ENCODE measurements around the gene SHB. TPM values are rescaled to one million over a fixed set of nuclear protein-coding genes. Genes with fewer than 3 reads are reported as not detected.
A peak's percentile ranks its signal among the peaks of the same experiment; 100 is the strongest.

SHB gene
- polyA plus RNA-seq, 2 of the 4 experiments (the other 2 are of a cell fraction), result 15.4 to 22.0 TPM

- TF ChIP-seq, protein P1, sequence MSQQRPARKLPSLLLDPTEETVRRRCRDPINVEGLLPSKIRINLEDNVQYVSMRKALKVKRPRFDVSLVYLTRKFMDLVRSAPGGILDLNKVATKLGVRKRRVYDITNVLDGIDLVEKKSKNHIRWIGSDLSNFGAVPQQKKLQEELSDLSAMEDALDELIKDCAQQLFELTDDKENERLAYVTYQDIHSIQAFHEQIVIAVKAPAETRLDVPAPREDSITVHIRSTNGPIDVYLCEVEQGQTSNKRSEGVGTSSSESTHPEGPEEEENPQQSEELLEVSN (IDR thresholded peaks at IDR 0.05; ENCODE audit: borderline replicate concordance, low read depth), result no peak
Measured at GRCh38 chr9:38035873-38036272, 33.2 kb downstream of the SHB start (continued).

- DNase-seq (ENCODE audit: low read depth in 1 of 2, low spot score in 1 of 2) (no peak), FAIRE-seq (no peak), ATAC-seq (no peak)
- H3K4me1 ChIP-seq, result peaks cover 93% of the 10 kb centered on the region
- POLR2A ChIA-PET, result no interaction called here
- no peak overlapping the region for H3K4me2 ChIP-seq
- H3K9me3 ChIP-seq, result no peaks in the 10 kb centered on the region
- H3K4me3 ChIP-seq, result no peak overlapping the region
- TF ChIP-seq, protein P2, sequence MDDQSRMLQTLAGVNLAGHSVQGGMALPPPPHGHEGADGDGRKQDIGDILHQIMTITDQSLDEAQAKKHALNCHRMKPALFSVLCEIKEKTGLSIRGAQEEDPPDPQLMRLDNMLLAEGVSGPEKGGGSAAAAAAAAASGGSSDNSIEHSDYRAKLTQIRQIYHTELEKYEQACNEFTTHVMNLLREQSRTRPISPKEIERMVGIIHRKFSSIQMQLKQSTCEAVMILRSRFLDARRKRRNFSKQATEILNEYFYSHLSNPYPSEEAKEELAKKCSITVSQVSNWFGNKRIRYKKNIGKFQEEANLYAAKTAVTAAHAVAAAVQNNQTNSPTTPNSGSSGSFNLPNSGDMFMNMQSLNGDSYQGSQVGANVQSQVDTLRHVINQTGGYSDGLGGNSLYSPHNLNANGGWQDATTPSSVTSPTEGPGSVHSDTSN (IDR thresholded peaks at IDR 0.05), result no peak
- TF ChIP-seq NPAS2 (CRISPR knock-in tag; IDR thresholded peaks at IDR 0.05; ENCODE audit: borderline replicate concordance), result no peak
- TF ChIP-seq ESRRA (IDR thresholded peaks at IDR 0.05; ENCODE audit: borderline replicate concordance, low read length), result no peak
- TF ChIP-seq CHD2 (IDR thresholded peaks at IDR 0.05; ENCODE audit: low read length, partially characterized antibody), result no peak
- TF ChIP-seq FOSL2 (IDR thresholded peaks at IDR 0.05), result no peak
- TF ChIP-seq FOSL2 (CRISPR knock-in tag; IDR thresholded peaks at IDR 0.05), result no peak
- TF ChIP-seq MAZ (IDR thresholded peaks at IDR 0.05; ENCODE audit: borderline replicate concordance, low read depth, low read length), result no peak
- no peak for TF ChIP-seq HOXA7 (CRISPR knock-in tag; IDR thresholded peaks at IDR 0.05)
- TF ChIP-seq HOXB5 (CRISPR knock-in tag; IDR thresholded peaks at IDR 0.05), result no peak
- TF ChIP-seq EHF (CRISPR knock-in tag; IDR thresholded peaks at IDR 0.05), result no peak
- TF ChIP-seq TP53 (CRISPR knock-in tag; IDR thresholded peaks at IDR 0.05), result no peak
- 92% methylated on average over 8 of the region's 8 CpGs for WGBS (ENCODE audit: missing lambda C conversion rate)
- CTCF ChIA-PET, result interaction anchor here (1.0 to 9.1 kb wide), 3 partner anchors 10 to 35 kb away, joined by 4 to 73 read pairs (median 4); partner anchors contain the start of gene SHB
- peak overlapping the region; percentile 17 to 97; a peak in 5 of 6 replicates for H3K27ac ChIP-seq
Measured at GRCh38 chr9:38033941-38034340, 35.1 kb downstream of the SHB start.

- Histone ChIP-seq H3K4me1 (peaks cover 93% of the 10 kb centered on the region), H3K9me3 (no peaks in the 10 kb centered on the region), H3K4me3 (no peak overlapping the region), H3K4me2 (peak overlapping the region; percentile 37), H3K27ac (peak overlapping the region; percentile 42 to 97)
- 76% methylated on average over 13 of the region's 13 CpGs for WGBS (ENCODE audit: missing lambda C conversion rate)
- ChIA-PET CTCF (interaction anchor here (0.7 to 9.1 kb wide), 8 partner anchors 13 to 119 kb away, joined by 3 to 73 read pairs (median 4); partner anchors contain the start of gene SHB), POLR2A (no interaction called here)
- FAIRE-seq (no peak), ATAC-seq (no peak; a peak in 1 of 6 replicates), DNase-seq (ENCODE audit: low read depth in 1 of 2, low spot score in 1 of 2) (no peak)
- TF ChIP-seq MAFK (IDR thresholded peaks at IDR 0.05; ENCODE audit: partially characterized antibody), result peak; percentile 11
- TF ChIP-seq POLR2AphosphoS2 (conservative IDR thresholded peaks at IDR 0.05; ENCODE audit: low read length), result no peak
Measured at GRCh38 chr9:38032266-38033110, 36.5 kb downstream of the SHB start.

DNA sequence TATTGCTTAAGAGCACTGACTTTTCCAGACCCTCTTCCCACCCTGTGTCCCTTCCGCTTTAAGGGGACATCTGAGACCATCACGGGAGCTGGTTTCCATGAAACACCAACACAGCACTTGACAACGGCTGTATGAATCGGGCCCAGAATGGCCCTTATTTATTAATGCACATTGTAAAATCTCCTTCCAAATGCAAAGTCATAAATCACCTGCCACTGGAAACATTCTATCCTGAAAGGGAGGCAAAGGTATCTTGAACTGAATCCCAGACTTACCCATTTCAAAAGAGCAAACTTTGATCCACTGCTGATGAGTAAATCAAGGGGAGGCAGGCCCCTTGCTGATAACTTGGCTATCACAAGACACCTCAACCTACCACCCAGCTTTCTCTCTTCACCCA is 37.4 kb downstream of the SHB start:
- peak overlapping the region; percentile 42 to 97 for H3K27ac ChIP-seq
- no peak for ATAC-seq
- H3K9me3 ChIP-seq, result no peaks in the 10 kb centered on the region
- WGBS (ENCODE audit: missing lambda C conversion rate), result 64% methylated on average over 4 of the region's 4 CpGs
- H3K4me3 ChIP-seq, result no peak overlapping the region
- H3K4me2 ChIP-seq, result peak overlapping the region; percentile 37
- TF ChIP-seq RNF2 (IDR thresholded peaks at IDR 0.05; ENCODE audit: borderline replicate concordance, low read depth) (no peak), SMC3 (IDR thresholded peaks at IDR 0.05) (no peak), KDM5A (IDR thresholded peaks at IDR 0.05) (no peak)
- TF ChIP-seq, protein P1 (IDR thresholded peaks at IDR 0.05; ENCODE audit: borderline replicate concordance, low read depth), result no peak
- TF ChIP-seq, protein P2 (IDR thresholded peaks at IDR 0.05), result no peak
- TF ChIP-seq, protein P3, sequence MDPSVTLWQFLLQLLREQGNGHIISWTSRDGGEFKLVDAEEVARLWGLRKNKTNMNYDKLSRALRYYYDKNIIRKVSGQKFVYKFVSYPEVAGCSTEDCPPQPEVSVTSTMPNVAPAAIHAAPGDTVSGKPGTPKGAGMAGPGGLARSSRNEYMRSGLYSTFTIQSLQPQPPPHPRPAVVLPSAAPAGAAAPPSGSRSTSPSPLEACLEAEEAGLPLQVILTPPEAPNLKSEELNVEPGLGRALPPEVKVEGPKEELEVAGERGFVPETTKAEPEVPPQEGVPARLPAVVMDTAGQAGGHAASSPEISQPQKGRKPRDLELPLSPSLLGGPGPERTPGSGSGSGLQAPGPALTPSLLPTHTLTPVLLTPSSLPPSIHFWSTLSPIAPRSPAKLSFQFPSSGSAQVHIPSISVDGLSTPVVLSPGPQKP (IDR thresholded peaks at IDR 0.05; ENCODE audit: low read depth, low read length), result no peak
- FAIRE-seq, result no peak
- no peak for DNase-seq (ENCODE audit: low read depth in 1 of 2, low spot score in 1 of 2)
- CTCF ChIA-PET, result interaction anchor here (1.1 to 9.1 kb wide), 7 partner anchors 11 to 118 kb away, joined by 3 to 73 read pairs (median 4); partner anchors contain the start of gene SHB
- peaks cover 93% of the 10 kb centered on the region for H3K4me1 ChIP-seq
- POLR2A ChIA-PET, result no interaction called here

Data from A549 (cell line).